Inflammatory macrophage treated with lipopolysaccharide for 4 hours (primary cell): ENCODE data around the gene ZMYM3.

ENCODE experiments used
- DNase-seq: peaks from one replicate; pipeline ENCODE4 v3.0.0-alpha.2; 2020

Gene ZMYM3

GRCh38 chrX:71252221-71252620 is 1.7 kb downstream of the ZMYM3 start:
- no peak for DNase-seq

GRCh38 chrX:71251466-71251973 is 2.4 kb downstream of the ZMYM3 start:
- DNase-seq: peak; percentile 39

GRCh38 chrX:71250841-71251240 is 3.1 kb downstream of the ZMYM3 start:
- DNase-seq: no peak

- DNase-seq: no peak
These were observed 8.8 kb downstream of the ZMYM3 start for GRCh38 chrX:71245159-71245558.

GRCh38 chrX:71244359-71245128 is 9.4 kb downstream of the ZMYM3 start:
- DNase-seq: no peak

GRCh38 chrX:71241301-71241700 is 12.6 kb downstream of the ZMYM3 start:
- DNase-seq: peak; percentile 24

GRCh38 chrX:71239781-71240180 is 14.2 kb downstream of the ZMYM3 start:
- DNase-seq: peak; percentile 44

GRCh38 chrX:71236836-71237235 is 17.1 kb downstream of the ZMYM3 start:
- peak; percentile 71 for DNase-seq

- no peak for DNase-seq
These were observed 18.5 kb downstream of the ZMYM3 start for GRCh38 chrX:71235482-71235881.

GRCh38 chrX:71228063-71228642 is 25.8 kb downstream of the ZMYM3 start:
- no peak for DNase-seq

- DNase-seq: no peak
These were observed 26.4 kb downstream of the ZMYM3 start for GRCh38 chrX:71227370-71228062.

- DNase-seq: peak; percentile 49
These were observed 28.3 kb downstream of the ZMYM3 start for GRCh38 chrX:71225676-71226075.

GRCh38 chrX:71225009-71225408 is 28.9 kb downstream of the ZMYM3 start:
- peak; percentile 46 for DNase-seq

- no peak for DNase-seq
These were observed 29.7 kb downstream of the ZMYM3 start for GRCh38 chrX:71224098-71224708.

GRCh38 chrX:71222929-71223328 is 31.0 kb downstream of the ZMYM3 start, which contains the start of gene GJB1:
TSS of gene GJB1 (plus strand) at chrX:71223224. CDS start at chrX:71223708, 484 bp downstream.
- no peak for DNase-seq

GRCh38 chrX:71221145-71221544 is 32.8 kb downstream of the ZMYM3 start:
- DNase-seq: no peak

GRCh38 chrX:71217298-71217697 is 36.6 kb downstream of the ZMYM3 start:
- DNase-seq: no peak

- no peak for DNase-seq
These were observed 37.5 kb downstream of the ZMYM3 start for GRCh38 chrX:71216485-71216884.

- DNase-seq: no peak
These were observed 38.5 kb downstream of the ZMYM3 start for GRCh38 chrX:71215338-71215912.

GRCh38 chrX:71214604-71215337 is 39.2 kb downstream of the ZMYM3 start:
- no peak for DNase-seq

- DNase-seq: no peak
These were observed 39.8 kb downstream of the ZMYM3 start for GRCh38 chrX:71214152-71214551.

- DNase-seq: no peak
These were observed 41.4 kb downstream of the ZMYM3 start for GRCh38 chrX:71212536-71212935.
